RWPE2 (cell line): ENCODE measurements around the gene CR1L.
"Not testable (repeated sequence)": the region's sequence is repeated elsewhere in the genome, so short reads cannot be mapped to it uniquely, and the experiment has no call there.

ENCODE experiments used
- ATAC-seq: fragments of 200-7000 bp; cut with Tn5 transposase; 3 replicates; pipeline ENCODE4 v1.9.1; 2021; ENCODE audit warnings: low read depth
- DNase-seq: peaks from one replicate; pipeline ENCODE4 v3.0.0-alpha.2; 2020; ENCODE audit warnings: low spot score
- H3K27ac ChIP-seq: fragments of 450-650 bp; 2 replicates; pipeline ENCODE4 v1.5.1; 2017; ENCODE audit warnings: mild to moderate bottlenecking; ENCODE audit not compliant: poor library complexity, severe bottlenecking
- H3K27me3 ChIP-seq: fragments of 250-450 bp; sonication (Bioruptor Pico); 2 replicates; pipeline ENCODE4 v1.5.1; 2021; ENCODE audit warnings: mild to moderate bottlenecking, moderate library complexity; ENCODE audit not compliant: insufficient read depth, poor library complexity, severe bottlenecking
- H3K36me3 ChIP-seq: fragments of 250-450 bp; sonication (Bioruptor Pico); 2 replicates; pipeline ENCODE4 v1.5.1; 2020; ENCODE audit warnings: low read depth, mild to moderate bottlenecking, moderate library complexity
- H3K4me1 ChIP-seq: fragments of 250-450 bp; sonication (Bioruptor Pico); 2 replicates; pipeline ENCODE4 v1.5.1; 2021; ENCODE audit warnings: mild to moderate bottlenecking, moderate library complexity; ENCODE audit not compliant: insufficient read depth, poor library complexity, severe bottlenecking
- H3K4me3 ChIP-seq: fragments of 250-450 bp; sonication (Bioruptor Pico); 2 replicates; pipeline ENCODE4 v1.5.1; 2021; ENCODE audit warnings: mild to moderate bottlenecking, moderate library complexity; ENCODE audit not compliant: severe bottlenecking
- H3K9me3 ChIP-seq: fragments of 250-450 bp; sonication (Bioruptor Pico); 2 replicates; pipeline ENCODE4 v1.5.1; 2021; ENCODE audit warnings: mild to moderate bottlenecking, moderate library complexity; ENCODE audit not compliant: severe bottlenecking
- CTCF ChIP-seq: fragments of 450-650 bp; IDR thresholded peaks from one replicate; pipeline ENCODE4 v1.5.1; 2017; ENCODE audit warnings: mild to moderate bottlenecking, moderate library complexity; ENCODE audit not compliant: poor library complexity, severe bottlenecking

CR1L gene

GRCh38 chr1:207745839-207746767, 101.2 kb downstream of the CR1L start:
- H3K4me1 ChIP-seq: peaks cover 14% of the 10 kb centered on the region
- H3K27ac ChIP-seq: no peak overlapping the region
- no peak overlapping the region for H3K4me3 ChIP-seq
- DNase-seq (no peak), ATAC-seq (no peak)
- no peaks in the 10 kb centered on the region for H3K36me3 ChIP-seq
- no peak for TF ChIP-seq CTCF
- no peaks in the 10 kb centered on the region for H3K9me3 ChIP-seq
- H3K27me3 ChIP-seq: no peaks in the 10 kb centered on the region

GRCh38 chr1:207747627-207748492, 102.9 kb downstream of the CR1L start:
- Histone ChIP-seq H3K27me3 (no peaks in the 10 kb centered on the region), H3K4me3 (no peak overlapping the region), H3K4me1 (peaks cover 14% of the 10 kb centered on the region), H3K9me3 (no peaks in the 10 kb centered on the region), H3K27ac (no peak overlapping the region), H3K36me3 (no peaks in the 10 kb centered on the region)
- no peak for TF ChIP-seq CTCF
- ATAC-seq: no peak
- DNase-seq: no peak

- no peak overlapping the region for H3K4me3 ChIP-seq
- ATAC-seq (peak; percentile 35; the same call in 1 of the 3 replicates), DNase-seq (no peak)
- no peak overlapping the region for H3K27ac ChIP-seq
- H3K27me3 ChIP-seq: no peaks in the 10 kb centered on the region
- H3K9me3 ChIP-seq: no peaks in the 10 kb centered on the region
- TF ChIP-seq CTCF: no peak
- peaks cover 14% of the 10 kb centered on the region for H3K4me1 ChIP-seq
- H3K36me3 ChIP-seq: no peaks in the 10 kb centered on the region
Observed at GRCh38 chr1:207748737-207749528, 104.0 kb downstream of the CR1L start.

GRCh38 chr1:207750631-207751305, 105.8 kb downstream of the CR1L start:
- Histone ChIP-seq H3K27me3 (no peaks in the 10 kb centered on the region), H3K27ac (peak overlapping the region; percentile 73), H3K36me3 (no peaks in the 10 kb centered on the region), H3K9me3 (no peaks in the 10 kb centered on the region), H3K4me3 (peak overlapping the region; percentile 79), H3K4me1 (peaks cover 15% of the 10 kb centered on the region)
- no peak for TF ChIP-seq CTCF
- DNase-seq (no peak), ATAC-seq (no peak)

- H3K27me3 ChIP-seq, ATAC-seq, H3K9me3 ChIP-seq, H3K36me3 ChIP-seq, DNase-seq: not testable (repeated sequence)
- peak overlapping the region; percentile 79 for H3K4me3 ChIP-seq
- H3K27ac ChIP-seq: peak overlapping the region; percentile 73
- H3K4me1 ChIP-seq: peaks cover 22% of the 10 kb centered on the region
Observed at GRCh38 chr1:207751463-207751789, 106.5 kb downstream of the CR1L start.
